ENCODE results near the gene RNF222.
"Not testable (repeated sequence)": the region's sequence is repeated elsewhere in the genome, so short reads cannot be mapped to it uniquely, and the experiment has no call there.

RNF222 gene

DNA sequence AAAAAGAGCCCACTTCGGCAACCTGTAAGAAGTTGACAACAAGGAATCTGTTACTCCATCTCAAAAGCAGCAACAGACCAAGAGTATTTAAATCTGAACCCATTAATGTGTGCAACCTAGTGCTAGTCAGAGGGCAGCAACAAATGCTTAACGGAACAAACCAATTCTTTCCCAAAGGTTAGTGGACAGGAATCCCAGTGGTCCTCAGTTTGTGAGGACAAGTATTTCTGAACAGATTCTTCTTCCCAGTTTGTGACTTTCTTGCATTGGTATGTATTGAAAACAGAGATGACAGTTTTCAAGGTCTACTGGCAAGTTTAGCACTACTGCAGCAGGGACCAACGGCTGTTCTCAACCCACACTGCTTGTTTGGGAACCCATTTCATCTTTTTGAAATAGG, 17.6 kb downstream of the RNF222 start:
- H3K27ac ChIP-seq: peak overlapping the region; percentile 92

DNA sequence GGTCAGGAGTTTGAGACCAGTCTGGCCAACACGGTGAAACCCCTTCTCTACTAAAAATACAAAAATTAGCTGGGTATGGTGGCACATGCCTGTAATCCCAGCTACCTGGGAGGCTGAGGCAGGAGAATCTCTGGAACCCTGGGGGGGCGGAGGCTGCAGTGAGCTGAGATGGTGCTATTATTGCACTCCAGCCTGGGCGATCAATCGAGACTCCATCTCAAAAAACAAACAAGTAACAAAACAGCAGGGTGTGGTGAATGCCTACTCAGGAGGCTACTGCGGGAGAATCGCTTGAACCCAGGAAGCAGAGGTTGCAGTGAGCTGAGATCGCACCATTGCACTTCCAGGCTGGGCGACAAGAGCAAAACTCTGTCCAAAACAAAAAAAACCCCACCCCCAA, 19.5 kb downstream of the RNF222 start:
- H3K27ac ChIP-seq: peak overlapping the region; percentile 92

More for the DNA sequence above, 17.6 kb downstream of the RNF222 start:
- no peak for TF ChIP-seq ZFX (IDR thresholded peaks at IDR 0.05; ENCODE audit: borderline replicate concordance)
- TF ChIP-seq, protein P1, sequence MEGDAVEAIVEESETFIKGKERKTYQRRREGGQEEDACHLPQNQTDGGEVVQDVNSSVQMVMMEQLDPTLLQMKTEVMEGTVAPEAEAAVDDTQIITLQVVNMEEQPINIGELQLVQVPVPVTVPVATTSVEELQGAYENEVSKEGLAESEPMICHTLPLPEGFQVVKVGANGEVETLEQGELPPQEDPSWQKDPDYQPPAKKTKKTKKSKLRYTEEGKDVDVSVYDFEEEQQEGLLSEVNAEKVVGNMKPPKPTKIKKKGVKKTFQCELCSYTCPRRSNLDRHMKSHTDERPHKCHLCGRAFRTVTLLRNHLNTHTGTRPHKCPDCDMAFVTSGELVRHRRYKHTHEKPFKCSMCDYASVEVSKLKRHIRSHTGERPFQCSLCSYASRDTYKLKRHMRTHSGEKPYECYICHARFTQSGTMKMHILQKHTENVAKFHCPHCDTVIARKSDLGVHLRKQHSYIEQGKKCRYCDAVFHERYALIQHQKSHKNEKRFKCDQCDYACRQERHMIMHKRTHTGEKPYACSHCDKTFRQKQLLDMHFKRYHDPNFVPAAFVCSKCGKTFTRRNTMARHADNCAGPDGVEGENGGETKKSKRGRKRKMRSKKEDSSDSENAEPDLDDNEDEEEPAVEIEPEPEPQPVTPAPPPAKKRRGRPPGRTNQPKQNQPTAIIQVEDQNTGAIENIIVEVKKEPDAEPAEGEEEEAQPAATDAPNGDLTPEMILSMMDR (IDR thresholded peaks at IDR 0.05): no peak

DNA sequence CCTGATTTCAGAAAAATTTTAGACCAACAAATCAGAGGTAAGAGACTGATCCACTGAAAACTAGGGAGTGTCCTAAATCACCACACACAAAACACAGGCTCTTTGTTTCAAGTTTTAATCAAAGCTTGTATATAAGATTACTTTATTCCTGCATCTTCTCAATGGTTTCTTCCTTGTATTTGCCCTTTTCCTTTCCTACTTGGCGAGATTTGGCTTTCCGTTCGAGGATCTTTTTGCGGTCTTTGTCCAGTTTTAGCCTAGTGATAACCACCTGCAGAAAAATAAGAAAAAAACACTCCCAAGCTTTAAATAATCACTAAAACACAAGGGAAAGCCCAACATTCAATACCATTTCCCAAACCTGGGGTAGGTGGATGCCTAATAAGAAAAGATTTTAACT, 20.2 kb downstream of the RNF222 start:
- TF ChIP-seq, protein P1 (IDR thresholded peaks at IDR 0.05): no peak
- H3K27ac ChIP-seq: peak overlapping the region; percentile 92

DNA sequence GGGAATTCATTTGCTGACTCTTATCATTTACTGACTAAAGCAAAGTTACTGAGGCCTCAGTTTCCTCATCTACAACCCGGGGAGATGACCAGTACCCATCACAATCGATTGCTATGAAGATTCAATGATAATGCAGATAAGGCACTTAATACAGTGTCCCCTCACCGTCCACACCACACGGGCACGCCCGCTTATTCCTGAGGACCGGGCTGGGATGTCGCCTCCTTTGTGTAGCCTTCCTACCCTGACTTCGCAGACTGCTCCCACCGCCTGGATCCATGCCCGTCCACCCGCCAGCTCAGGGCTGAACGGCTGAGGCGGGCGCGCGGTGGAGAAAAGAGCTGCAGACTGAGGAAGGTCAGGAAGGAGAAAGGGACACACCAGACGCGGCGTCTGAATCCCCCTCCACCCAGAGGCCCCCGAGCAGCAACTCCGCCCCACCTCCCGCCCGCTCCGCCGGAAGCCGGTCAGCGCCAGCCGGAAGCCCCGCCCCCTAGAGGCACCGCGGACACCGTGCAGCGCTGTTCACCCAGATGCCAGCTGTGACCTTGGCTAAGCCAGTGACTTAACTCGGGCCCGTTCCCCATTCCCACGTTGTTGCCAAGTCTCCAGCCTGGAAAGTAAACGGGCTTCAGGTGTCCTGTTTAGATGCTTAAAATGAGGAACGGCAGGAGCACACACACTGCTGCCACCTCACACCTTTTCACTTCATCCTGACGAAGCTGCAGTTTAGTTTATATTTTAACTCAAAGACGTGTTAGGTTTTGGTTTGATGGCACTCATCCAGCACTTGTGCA, 21.2 kb downstream of the RNF222 start, which contains the start of gene KRABD2:
Gene KRABD2, minus strand, starts transcription at position 434 of the 797 bp plus-strand sequence.
- TF ChIP-seq ZFX (IDR thresholded peaks at IDR 0.05; ENCODE audit: borderline replicate concordance): no peak
- TF ChIP-seq, protein P1 (IDR thresholded peaks at IDR 0.05): peak; percentile 69
- H3K27ac ChIP-seq: peak within 1 kb of the TSS; percentile 92

DNA sequence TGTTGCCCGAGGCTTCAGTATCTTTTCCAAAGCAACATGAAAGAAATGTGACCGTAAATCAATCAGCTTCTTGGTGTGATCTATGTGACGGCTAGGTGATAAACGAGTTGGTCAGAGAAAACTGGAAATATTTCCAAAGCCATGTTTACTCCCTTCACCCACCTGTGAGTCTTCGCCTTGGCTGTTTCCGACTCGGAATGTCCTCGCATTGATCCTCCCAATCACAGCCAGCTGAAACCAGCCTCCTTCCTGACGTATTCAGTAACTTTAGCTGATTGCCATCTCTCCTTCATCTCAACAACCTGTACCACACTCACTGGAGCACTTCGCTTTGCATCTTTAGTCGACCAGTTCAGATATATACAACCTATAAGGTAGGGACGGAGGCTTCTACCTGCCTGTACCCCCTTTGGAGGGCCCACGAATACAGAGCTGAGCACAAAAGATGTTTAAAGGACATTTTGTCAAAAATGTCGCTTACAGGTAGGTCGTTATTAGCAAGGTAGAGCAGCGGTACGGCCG, 21.8 kb downstream of the RNF222 start:
- peak overlapping the region; percentile 92 for H3K27ac ChIP-seq

DNA sequence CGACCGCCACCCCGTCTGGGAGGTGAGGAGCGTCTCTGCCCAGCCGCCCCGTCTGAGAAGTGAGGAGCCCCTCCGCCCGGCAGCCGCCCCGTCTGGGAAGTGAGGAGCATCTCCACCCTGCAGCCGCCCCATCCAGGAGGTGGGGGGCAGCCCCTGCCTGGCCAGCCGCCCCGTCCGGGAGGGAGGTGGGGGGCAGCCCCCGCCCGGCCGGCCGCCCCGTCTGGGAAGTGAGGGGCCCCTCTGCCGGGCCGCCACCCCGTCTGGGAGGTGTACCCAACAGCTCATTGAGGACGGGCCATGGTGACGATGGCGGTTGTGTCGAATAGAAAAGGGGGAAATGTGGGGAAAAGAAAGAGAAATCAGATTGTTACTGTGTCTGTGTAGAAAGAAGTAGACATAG, 23.8 kb downstream of the RNF222 start:
- H3K27ac ChIP-seq: not testable (repeated sequence)

More for the DNA sequence above, 21.8 kb downstream of the RNF222 start:
- TF ChIP-seq, protein P1 (IDR thresholded peaks at IDR 0.05): no peak

DNA sequence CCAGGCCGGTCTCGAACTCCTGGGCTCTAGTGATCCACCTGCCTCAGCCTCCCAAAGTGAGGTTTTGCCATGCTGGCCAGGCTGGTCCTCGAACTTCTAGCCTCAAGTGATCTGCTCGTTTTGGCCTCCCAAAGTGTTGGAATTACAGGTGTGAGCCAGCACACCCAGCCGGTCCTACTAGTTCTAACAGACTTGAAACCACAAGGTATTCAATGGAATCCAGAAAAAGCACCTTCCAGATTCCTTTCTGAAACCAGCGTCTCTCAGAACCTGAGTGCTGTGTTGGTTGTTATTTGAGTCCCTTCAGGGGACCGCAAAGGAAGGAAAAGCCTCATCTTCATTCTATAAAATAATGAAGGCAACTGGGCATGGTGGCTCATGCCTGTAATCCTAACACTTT, 25.2 kb downstream of the RNF222 start:
- TF ChIP-seq, protein P1 (IDR thresholded peaks at IDR 0.05): no peak
- no peak for TF ChIP-seq ZFX (IDR thresholded peaks at IDR 0.05; ENCODE audit: borderline replicate concordance)
- no peak overlapping the region for H3K27ac ChIP-seq

DNA sequence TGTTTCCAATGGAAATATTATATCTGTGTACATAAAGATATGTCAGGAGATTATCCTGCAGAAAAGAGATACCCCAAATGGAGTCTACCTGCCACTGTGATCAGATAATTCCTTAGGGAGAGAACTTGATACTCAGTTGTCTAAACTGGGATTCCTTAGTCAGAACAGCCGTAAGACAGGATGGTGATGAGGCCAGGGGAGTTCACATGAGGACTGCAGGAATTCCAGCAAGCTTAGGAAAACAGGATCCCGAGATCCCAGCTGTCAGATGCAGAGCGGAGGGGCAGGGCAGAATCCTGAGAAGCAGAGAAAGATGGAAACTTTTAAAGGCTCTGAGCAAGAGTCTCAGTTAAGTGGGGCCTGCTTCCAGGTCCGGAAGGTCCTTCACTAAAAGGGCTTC, 25.8 kb downstream of the RNF222 start:
- TF ChIP-seq ZFX (IDR thresholded peaks at IDR 0.05; ENCODE audit: borderline replicate concordance): no peak
- TF ChIP-seq, protein P1 (IDR thresholded peaks at IDR 0.05): no peak
- H3K27ac ChIP-seq: no peak overlapping the region
